NCI-H2196 treated with DMSO at 0.1 percent for 48 hours (cell line): ENCODE measurements around the gene SLC17A9.

Experiments used
- DNase-seq: peaks from one replicate; lab custom pipeline; 2025; ENCODE audit not compliant: unreplicated experiment; lab: John Stamatoyannopoulos, UW

Gene SLC17A9

GRCh38 chr20:62980380-62980960 is 28.0 kb downstream of the SLC17A9 start:
- DNase-seq, result no peak

GRCh38 chr20:62980970-62981369 is 28.5 kb downstream of the SLC17A9 start:
- no peak for DNase-seq

- DNase-seq, result no peak
Observed at GRCh38 chr20:62982124-62983075, 29.9 kb downstream of the SLC17A9 start.

- no peak for DNase-seq
Observed at GRCh38 chr20:62983210-62983609, 30.7 kb downstream of the SLC17A9 start.

GRCh38 chr20:62984666-62985443 is 32.3 kb downstream of the SLC17A9 start:
- no peak for DNase-seq

GRCh38 chr20:62985444-62985778 is 32.9 kb downstream of the SLC17A9 start:
- no peak for DNase-seq

- no peak for DNase-seq
Observed at GRCh38 chr20:62986257-62986800, 33.8 kb downstream of the SLC17A9 start.

- DNase-seq, result no peak
Observed at GRCh38 chr20:62987114-62987513, 34.6 kb downstream of the SLC17A9 start.

GRCh38 chr20:62989201-62989601 is 36.7 kb downstream of the SLC17A9 start:
- no peak for DNase-seq

GRCh38 chr20:62990306-62990825 is 37.9 kb downstream of the SLC17A9 start:
- DNase-seq, result no peak

GRCh38 chr20:62991196-62991807 is 38.8 kb downstream of the SLC17A9 start:
- no peak for DNase-seq

- DNase-seq, result no peak
Observed at GRCh38 chr20:62991863-62992262, 39.4 kb downstream of the SLC17A9 start.

- DNase-seq, result no peak
Observed at GRCh38 chr20:62993856-62994494, 41.5 kb downstream of the SLC17A9 start.

- DNase-seq, result no peak
Observed at GRCh38 chr20:62994869-62995281, 42.4 kb downstream of the SLC17A9 start.

- DNase-seq, result no peak
Observed at GRCh38 chr20:62995481-62995880, 43.0 kb downstream of the SLC17A9 start.

- no peak for DNase-seq
Observed at GRCh38 chr20:62995898-62996595, 43.5 kb downstream of the SLC17A9 start.

- no peak for DNase-seq
Observed at GRCh38 chr20:62996596-62996982, 44.1 kb downstream of the SLC17A9 start.

GRCh38 chr20:62997417-62998035 is 45.0 kb downstream of the SLC17A9 start:
- no peak for DNase-seq

GRCh38 chr20:62998449-62998848 is 45.9 kb downstream of the SLC17A9 start:
- no peak for DNase-seq
